Smooth muscle cell (in vitro differentiated cells): ENCODE measurements around the gene KLK10. TPM values are rescaled to one million over a fixed set of nuclear protein-coding genes. Genes with fewer than 3 reads are reported as not detected.

ENCODE experiments used
- DNase-seq: peaks from one replicate; lab custom pipeline; 2025; ENCODE audit not compliant: unreplicated experiment; lab: John Stamatoyannopoulos, UW
- H2AFZ ChIP-seq: fragments of 200-600 bp; sonication (generic); 2 replicates; pipeline ENCODE4 v1.6.0; 2016; ENCODE audit warnings: antibody characterized with exemption, low read depth, mild to moderate bottlenecking
- H3F3A ChIP-seq: fragments of 200-600 bp; sonication (generic); 2 replicates; pipeline ENCODE4 v1.6.0; 2017; ENCODE audit warnings: antibody characterized with exemption, low read depth
- H3K27ac ChIP-seq: fragments of 200-600 bp; sonication (generic); 2 replicates; pipeline ENCODE4 v1.5.1; 2016; ENCODE audit warnings: low read depth, mild to moderate bottlenecking
- H3K27me3 ChIP-seq: fragments of 200-600 bp; sonication (generic); 2 replicates; pipeline ENCODE4 v1.6.1; 2016; ENCODE audit warnings: low read depth, mild to moderate bottlenecking
- H3K36me3 ChIP-seq: fragments of 200-600 bp; sonication (generic); 2 replicates; pipeline ENCODE4 v1.5.1; 2016; ENCODE audit warnings: low read depth
- H3K4me1 ChIP-seq: fragments of 200-600 bp; sonication (generic); 2 replicates; pipeline ENCODE4 v1.5.1; 2016; ENCODE audit warnings: low read depth
- H3K4me2 ChIP-seq: fragments of 200-600 bp; sonication (generic); 2 replicates; pipeline ENCODE4 v1.6.0; 2016; ENCODE audit warnings: mild to moderate bottlenecking
- H3K4me3 ChIP-seq: fragments of 200-600 bp; sonication (generic); 2 replicates; pipeline ENCODE4 v1.5.1; 2016; ENCODE audit warnings: mild to moderate bottlenecking
- H3K79me2 ChIP-seq: fragments of 200-600 bp; sonication (generic); 2 replicates; pipeline ENCODE4 v1.6.0; 2016; ENCODE audit warnings: low read depth, mild to moderate bottlenecking
- H3K9ac ChIP-seq: fragments of 200-600 bp; sonication (generic); 2 replicates; pipeline ENCODE4 v1.6.0; 2016; ENCODE audit warnings: low read depth
- H3K9me3 ChIP-seq: fragments of 200-600 bp; sonication (generic); replicated peaks from 2 replicates; pipeline ENCODE4 v1.5.1; 2016; ENCODE audit warnings: low read depth
- H4K20me1 ChIP-seq: fragments of 200-600 bp; sonication (generic); 2 replicates; pipeline ENCODE4 v1.6.0; 2016; ENCODE audit warnings: low read depth
- CTCF ChIP-seq: fragments of 200-600 bp; sonication (generic); IDR thresholded peaks from 2 replicates; pipeline ENCODE4 v1.5.1; 2017; ENCODE audit warnings: borderline replicate concordance, mild to moderate bottlenecking, antibody characterized with exemption; ENCODE audit not compliant: insufficient read depth, poor library complexity, severe bottlenecking
- WGBS: methylation state at CpG from one replicate; pipeline ENCODE4 v1.1.7; 2016; ENCODE audit warnings: low lambda C conversion rate; 5-methylcytosine and 5-hydroxymethylcytosine counted together
- polyA plus RNA-seq: library from polyadenylated mRNA; unstranded; fragments of >200 nt; fragmentation: Nextera tagmentation; extraction: Ambion mirVana; gene quantifications from 2 replicates; pipeline ENCODE4 v1.2.1, GENCODE V29; 2016
- total RNA-seq: library from RNA; depleted of rRNA; stranded (reverse); fragments of >200 nt; gene quantifications from 2 replicates; pipeline ENCODE4 v1.2.3, GENCODE V29; 2014

The KLK10 gene
- total and polyA plus RNA-seq, 2 experiments from 2014 or later, result 3.6 to 8.5 TPM

- Histone ChIP-seq H3K4me2 (no peak overlapping the region), H3K79me2 (no peaks in the 10 kb centered on the region), H3K36me3 (no peaks in the 10 kb centered on the region), H4K20me1 (no peaks in the 10 kb centered on the region), H3K27ac (no peak overlapping the region), H2AFZ (no peak overlapping the region), H3F3A (no peaks in the 10 kb centered on the region), H3K9ac (no peak overlapping the region), H3K27me3 (no peaks in the 10 kb centered on the region), H3K4me3 (no peak overlapping the region), H3K4me1 (no peaks in the 10 kb centered on the region), H3K9me3 (no peaks in the 10 kb centered on the region)
- WGBS, result 89% methylated on average over 9 of the region's 9 CpGs
- TF ChIP-seq CTCF, result no peak
- DNase-seq, result no peak
Measured at GRCh38 chr19:51043497-51043896, 24.0 kb upstream of the KLK10 start.

GRCh38 chr19:51040151-51040550 lies 20.6 kb upstream of the KLK10 start:
- Histone ChIP-seq H3K27ac (no peak overlapping the region), H3F3A (no peaks in the 10 kb centered on the region), H3K4me3 (no peak overlapping the region), H3K4me1 (no peaks in the 10 kb centered on the region), H3K4me2 (no peak overlapping the region), H4K20me1 (no peaks in the 10 kb centered on the region), H3K9ac (no peak overlapping the region), H3K36me3 (no peaks in the 10 kb centered on the region), H2AFZ (no peak overlapping the region), H3K27me3 (no peaks in the 10 kb centered on the region), H3K9me3 (no peaks in the 10 kb centered on the region), H3K79me2 (no peaks in the 10 kb centered on the region)
- no peak for TF ChIP-seq CTCF
- no peak for DNase-seq
- 96% methylated on average over 6 of the region's 6 CpGs for WGBS

GRCh38 chr19:51036519-51036918 lies 17.0 kb upstream of the KLK10 start:
- 55% methylated on average over 9 of the region's 9 CpGs for WGBS
- no peak for TF ChIP-seq CTCF
- Histone ChIP-seq H3K27me3 (no peaks in the 10 kb centered on the region), H3K27ac (no peak overlapping the region), H3K36me3 (no peaks in the 10 kb centered on the region), H3K4me1 (no peaks in the 10 kb centered on the region), H3K9me3 (no peaks in the 10 kb centered on the region), H3F3A (no peaks in the 10 kb centered on the region), H4K20me1 (no peaks in the 10 kb centered on the region), H3K4me3 (no peak overlapping the region), H2AFZ (no peak overlapping the region), H3K9ac (no peak overlapping the region), H3K4me2 (no peak overlapping the region), H3K79me2 (no peaks in the 10 kb centered on the region)
- no peak for DNase-seq

- no peak for DNase-seq
- Histone ChIP-seq H3K4me2 (no peak within 1 kb of the TSS), H3K9ac (no peak within 1 kb of the TSS), H3K4me1 (no peaks in the 10 kb centered on the region), H3K27ac (no peak within 1 kb of the TSS), H3K4me3 (no peak within 1 kb of the TSS), H4K20me1 (no peaks in the 10 kb centered on the region), H3K27me3 (no peaks in the 10 kb centered on the region), H3K79me2 (no peaks in the 10 kb centered on the region), H3F3A (no peaks in the 10 kb centered on the region), H3K9me3 (no peaks in the 10 kb centered on the region), H3K36me3 (no peaks in the 10 kb centered on the region), H2AFZ (no peak within 1 kb of the TSS)
- TF ChIP-seq CTCF, result no peak
- WGBS, result 71% methylated on average over 11 of the region's 11 CpGs
Measured at GRCh38 chr19:51034704-51035103, 15.2 kb upstream of the KLK10 start, which contains the start of gene KLK12. Gene KLK12, minus strand, starts transcription at chr19:51035002. Its CDS starts 381 bp downstream, at chr19:51034621.
